HepG2 (cell line): ENCODE data around the gene FAM117A. TPM values are rescaled to one million over a fixed set of nuclear protein-coding genes. Genes with fewer than 3 reads are reported as not detected.
A peak's percentile ranks its signal among the peaks of the same experiment; 100 is the strongest.

Experiments
- HNF4G ChIP-seq, 2 experiments: sonication (generic) in 1 of 2; formaldehyde crosslinking in 1 of 2; IDR thresholded peaks; 2 replicates each; pipeline versions ENCODE4 v1.4.0 to v1.6.1; 2011 to 2020; ENCODE audit warnings: borderline replicate concordance in 2 of 2, low read depth in 2 of 2, mild to moderate bottlenecking in 2 of 2, low read length in 1 of 2, missing genetic modification reagents in 1 of 2, moderate library complexity in 1 of 2
- HNRNPH1 ChIP-seq: fragments of 200-400 bp; formaldehyde crosslinking; optimal IDR thresholded peaks from 2 replicates; pipeline ENCODE3; 2017; ENCODE audit warnings: mild to moderate bottlenecking, low read depth, low read length
- NAIF1 ChIP-seq: sonication (generic); formaldehyde crosslinking; IDR thresholded peaks from 2 replicates; pipeline ENCODE4 v1.5.0; 2020; ENCODE audit warnings: mild to moderate bottlenecking, missing genetic modification reagents, borderline replicate concordance
- NBN ChIP-seq: fragments of 450-650 bp; conservative IDR thresholded peaks from 2 replicates; pipeline ENCODE4 v1.6.1; 2017
- NR1H2 ChIP-seq: sonication (generic); formaldehyde crosslinking; IDR thresholded peaks from 2 replicates; pipeline ENCODE4 v1.8.1; 2022; ENCODE audit warnings: low read depth, missing genetic modification reagents, borderline replicate concordance
- RAD51 ChIP-seq: fragments of 450-650 bp; IDR thresholded peaks from 2 replicates; pipeline ENCODE4 v1.6.1; 2016; ENCODE audit warnings: borderline replicate concordance
- SMC3 ChIP-seq: IDR thresholded peaks from 2 replicates; pipeline ENCODE4 v1.6.1; 2011; ENCODE audit warnings: low read length, improper control_type of control experiment
- STAT5B ChIP-seq: sonication (generic); formaldehyde crosslinking; IDR thresholded peaks from 2 replicates; pipeline ENCODE4 v1.4.0; 2020; ENCODE audit warnings: missing genetic modification reagents
- ZKSCAN1 ChIP-seq: fragments of 150-350 bp; IDR thresholded peaks from 2 replicates; pipeline ENCODE4 v1.6.1; 2014; ENCODE audit warnings: low read length
- ZNF24 ChIP-seq: fragments of 450-650 bp; IDR thresholded peaks from 2 replicates; pipeline ENCODE4 v1.6.1; 2017; ENCODE audit warnings: antibody characterized with exemption, mild to moderate bottlenecking
- ZNF260 ChIP-seq: sonication (generic); formaldehyde crosslinking; IDR thresholded peaks from 2 replicates; pipeline ENCODE4 v1.4.0; 2020; ENCODE audit warnings: missing genetic modification reagents, low read depth, mild to moderate bottlenecking, borderline replicate concordance
- ZNF264 ChIP-seq: sonication (generic); formaldehyde crosslinking; IDR thresholded peaks from 2 replicates; pipeline ENCODE4 v1.4.0; 2020; ENCODE audit warnings: missing genetic modification reagents
- ZNF552 ChIP-seq: sonication (generic); formaldehyde crosslinking; IDR thresholded peaks from 2 replicates; pipeline ENCODE4 v1.9.0; 2022; ENCODE audit warnings: missing genetic modification reagents, mild to moderate bottlenecking, borderline replicate concordance
- ZNF773 ChIP-seq: sonication (generic); formaldehyde crosslinking; IDR thresholded peaks from 2 replicates; pipeline ENCODE4 v1.4.0; 2020; ENCODE audit warnings: missing genetic modification reagents, borderline replicate concordance
- ZSCAN30 ChIP-seq: sonication (generic); formaldehyde crosslinking; IDR thresholded peaks from 2 replicates; pipeline ENCODE4 v1.5.0; 2020; ENCODE audit warnings: mild to moderate bottlenecking, missing genetic modification reagents
- ZSCAN31 ChIP-seq: sonication (generic); formaldehyde crosslinking; IDR thresholded peaks from 2 replicates; pipeline ENCODE4 v1.5.0; 2020; ENCODE audit warnings: low read depth, mild to moderate bottlenecking, missing genetic modification reagents
- polyA plus RNA-seq, 8 experiments: library from polyadenylated mRNA; depleted of rRNA in 3 of 8; stranded (reverse) in 7 of 8; unstranded in 1 of 8; fragments of >200 nt; fragmentation: Illumina TruSeq in 4 of 8; extraction: Trizol in 4 of 8; gene quantifications; 2 replicates each; pipeline versions ENCODE4 v1.2.1 to v1.2.3, GENCODE V29; 2011 to 2016; ENCODE audit warnings: low read depth in 4 of 8, missing spikeins in 1 of 8, mixed read lengths in 1 of 8; ENCODE audit not compliant: insufficient read depth in 1 of 8
- total RNA-seq, 5 experiments: library from RNA; depleted of rRNA; stranded (reverse); fragments of >200 nt; fragmentation: Illumina TruSeq; extraction: Trizol; gene quantifications; 2 replicates each; pipeline ENCODE4 v1.2.3, GENCODE V29; 2016; ENCODE audit warnings: low read depth in 1 of 5
- TF ChIP-seq, protein P1 (sequence below): IDR thresholded peaks from 2 replicates; pipeline ENCODE4 v1.6.1; 2016; ENCODE audit warnings: missing genetic modification reagents, missing compliant biosample characterization
- TF ChIP-seq, protein P2 (sequence below), 2 experiments: sonication (generic) in 1 of 2; formaldehyde crosslinking in 1 of 2; IDR thresholded peaks; 2 replicates each; pipeline versions ENCODE4 v1.5.1 to v1.6.1; 2011 to 2020; ENCODE audit warnings: borderline replicate concordance in 1 of 2, low read depth in 1 of 2, low read length in 1 of 2, mild to moderate bottlenecking in 1 of 2, missing genetic modification reagents in 1 of 2, moderate library complexity in 1 of 2
- TF ChIP-seq, protein P3 (sequence below): sonication (generic); formaldehyde crosslinking; IDR thresholded peaks from 2 replicates; pipeline ENCODE4 v1.4.0; 2020; ENCODE audit warnings: missing genetic modification reagents, borderline replicate concordance

Gene FAM117A
- total and polyA plus RNA-seq, 2 of the 13 experiments (the other 11 are each of a cell fraction or from before 2014, with no cell fraction given): 12.1 to 19.8 TPM

DNA sequence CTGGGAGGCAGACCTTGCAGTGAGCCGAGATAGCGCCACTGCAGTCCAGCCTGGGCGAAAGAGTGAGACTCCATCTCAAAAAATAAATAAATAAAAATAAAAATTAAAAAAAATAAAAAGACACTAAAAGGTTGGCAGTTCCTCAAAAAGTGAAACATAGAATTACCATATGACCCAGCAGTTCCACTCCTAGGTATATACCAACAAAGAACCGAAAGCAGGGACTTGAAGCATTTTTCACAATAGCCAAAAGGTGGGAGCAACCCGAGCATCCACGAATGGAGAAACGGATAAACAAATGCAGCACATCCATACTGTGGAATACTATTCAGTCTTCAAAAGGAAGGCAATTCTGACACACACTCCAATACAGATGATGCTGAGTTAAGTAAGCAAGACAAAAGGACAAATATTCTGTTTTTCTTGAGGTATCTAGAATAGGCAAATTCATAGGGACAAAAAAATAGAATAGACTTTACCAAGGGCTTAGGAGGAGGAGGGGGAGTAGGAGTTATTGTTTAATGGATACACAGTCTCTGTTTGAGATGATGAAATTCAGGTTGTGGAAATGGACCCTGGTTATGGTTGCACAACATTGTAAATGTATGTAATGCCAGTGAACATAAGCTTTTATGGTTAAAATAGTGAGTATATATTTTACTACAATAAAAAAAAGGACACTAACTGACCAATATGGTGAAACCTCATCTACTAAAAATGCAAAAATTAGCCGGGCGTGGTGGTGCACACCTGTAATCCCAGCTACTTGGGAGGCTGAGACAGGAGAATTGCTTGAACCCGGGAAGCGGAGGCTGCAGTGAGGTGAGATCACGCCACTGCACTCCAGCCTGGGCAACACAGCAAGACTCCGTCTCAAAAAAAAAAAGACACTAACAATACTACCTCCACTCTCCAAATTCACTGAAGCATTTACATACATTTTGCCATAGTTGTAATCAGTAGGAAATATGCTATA is 29.1 kb downstream of the FAM117A start (continued):
- no peak for TF ChIP-seq ZNF264 (CRISPR knock-in tag)
- TF ChIP-seq SMC3: no peak; the same call in 1 of the 2 replicates
- TF ChIP-seq STAT5B (CRISPR knock-in tag): no peak
- no peak for TF ChIP-seq ZNF24
- TF ChIP-seq NR1H2: no peak
- no peak for TF ChIP-seq ZSCAN30 (CRISPR knock-in tag)
- no peak for TF ChIP-seq ZKSCAN1
- TF ChIP-seq, protein P1, sequence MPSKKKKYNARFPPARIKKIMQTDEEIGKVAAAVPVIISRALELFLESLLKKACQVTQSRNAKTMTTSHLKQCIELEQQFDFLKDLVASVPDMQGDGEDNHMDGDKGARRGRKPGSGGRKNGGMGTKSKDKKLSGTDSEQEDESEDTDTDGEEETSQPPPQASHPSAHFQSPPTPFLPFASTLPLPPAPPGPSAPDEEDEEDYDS (CRISPR knock-in tag): no peak
- no peak for TF ChIP-seq RAD51
- peak; percentile 75; the same call in 1 of the 2 replicates for TF ChIP-seq HNF4G (IDR thresholded peaks at IDR 0.05; ENCODE audit: borderline replicate concordance, low read depth, low read length)
- no peak for TF ChIP-seq HNF4G (CRISPR knock-in tag; IDR thresholded peaks at IDR 0.05; ENCODE audit: borderline replicate concordance, low read depth)
- TF ChIP-seq, protein P2, sequence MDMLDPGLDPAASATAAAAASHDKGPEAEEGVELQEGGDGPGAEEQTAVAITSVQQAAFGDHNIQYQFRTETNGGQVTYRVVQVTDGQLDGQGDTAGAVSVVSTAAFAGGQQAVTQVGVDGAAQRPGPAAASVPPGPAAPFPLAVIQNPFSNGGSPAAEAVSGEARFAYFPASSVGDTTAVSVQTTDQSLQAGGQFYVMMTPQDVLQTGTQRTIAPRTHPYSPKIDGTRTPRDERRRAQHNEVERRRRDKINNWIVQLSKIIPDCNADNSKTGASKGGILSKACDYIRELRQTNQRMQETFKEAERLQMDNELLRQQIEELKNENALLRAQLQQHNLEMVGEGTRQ (IDR thresholded peaks at IDR 0.05; ENCODE audit: low read depth, low read length): no peak
- TF ChIP-seq, protein P2 (CRISPR knock-in tag; IDR thresholded peaks at IDR 0.05; ENCODE audit: borderline replicate concordance): no peak
- TF ChIP-seq, protein P3, sequence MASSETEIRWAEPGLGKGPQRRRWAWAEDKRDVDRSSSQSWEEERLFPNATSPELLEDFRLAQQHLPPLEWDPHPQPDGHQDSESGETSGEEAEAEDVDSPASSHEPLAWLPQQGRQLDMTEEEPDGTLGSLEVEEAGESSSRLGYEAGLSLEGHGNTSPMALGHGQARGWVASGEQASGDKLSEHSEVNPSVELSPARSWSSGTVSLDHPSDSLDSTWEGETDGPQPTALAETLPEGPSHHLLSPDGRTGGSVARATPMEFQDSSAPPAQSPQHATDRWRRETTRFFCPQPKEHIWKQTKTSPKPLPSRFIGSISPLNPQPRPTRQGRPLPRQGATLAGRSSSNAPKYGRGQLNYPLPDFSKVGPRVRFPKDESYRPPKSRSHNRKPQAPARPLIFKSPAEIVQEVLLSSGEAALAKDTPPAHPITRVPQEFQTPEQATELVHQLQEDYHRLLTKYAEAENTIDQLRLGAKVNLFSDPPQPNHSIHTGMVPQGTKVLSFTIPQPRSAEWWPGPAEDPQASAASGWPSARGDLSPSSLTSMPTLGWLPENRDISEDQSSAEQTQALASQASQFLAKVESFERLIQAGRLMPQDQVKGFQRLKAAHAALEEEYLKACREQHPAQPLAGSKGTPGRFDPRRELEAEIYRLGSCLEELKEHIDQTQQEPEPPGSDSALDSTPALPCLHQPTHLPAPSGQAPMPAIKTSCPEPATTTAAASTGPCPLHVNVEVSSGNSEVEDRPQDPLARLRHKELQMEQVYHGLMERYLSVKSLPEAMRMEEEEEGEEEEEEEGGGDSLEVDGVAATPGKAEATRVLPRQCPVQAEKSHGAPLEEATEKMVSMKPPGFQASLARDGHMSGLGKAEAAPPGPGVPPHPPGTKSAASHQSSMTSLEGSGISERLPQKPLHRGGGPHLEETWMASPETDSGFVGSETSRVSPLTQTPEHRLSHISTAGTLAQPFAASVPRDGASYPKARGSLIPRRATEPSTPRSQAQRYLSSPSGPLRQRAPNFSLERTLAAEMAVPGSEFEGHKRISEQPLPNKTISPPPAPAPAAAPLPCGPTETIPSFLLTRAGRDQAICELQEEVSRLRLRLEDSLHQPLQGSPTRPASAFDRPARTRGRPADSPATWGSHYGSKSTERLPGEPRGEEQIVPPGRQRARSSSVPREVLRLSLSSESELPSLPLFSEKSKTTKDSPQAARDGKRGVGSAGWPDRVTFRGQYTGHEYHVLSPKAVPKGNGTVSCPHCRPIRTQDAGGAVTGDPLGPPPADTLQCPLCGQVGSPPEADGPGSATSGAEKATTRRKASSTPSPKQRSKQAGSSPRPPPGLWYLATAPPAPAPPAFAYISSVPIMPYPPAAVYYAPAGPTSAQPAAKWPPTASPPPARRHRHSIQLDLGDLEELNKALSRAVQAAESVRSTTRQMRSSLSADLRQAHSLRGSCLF (CRISPR knock-in tag): no peak
- TF ChIP-seq ZNF552 (CRISPR knock-in tag): no peak
- TF ChIP-seq ZSCAN31 (CRISPR knock-in tag): no peak
- no peak for TF ChIP-seq NBN
- no peak for TF ChIP-seq ZNF260 (CRISPR knock-in tag)
- no peak for TF ChIP-seq NAIF1 (CRISPR knock-in tag)
- no peak for TF ChIP-seq ZNF773 (CRISPR knock-in tag)
- TF ChIP-seq HNRNPH1: no peak
